Endothelial cell of umbilical vein (primary cell): ENCODE measurements around the gene MYOG. TPM values are rescaled to one million over a fixed set of nuclear protein-coding genes. Genes with fewer than 3 reads are reported as not detected.

Experiments used
- BruUV-seq: library from RNA; stranded (reverse); fragments of 400-500 nt; replicated peaks from 2 replicates; lab custom pipeline; 2021; lab: Mats Ljungman, UMichigan
- CTCF ChIA-PET: fragments of 300-600, 350-600 bp; sonication (Branson Sonifier 250); formaldehyde crosslinking; loops from one replicate; lab custom pipeline; 2021; ENCODE audit warnings: antibody characterized with exemption, inconsistent platforms; lab: Charles Lee
- POLR2A ChIA-PET: fragments of 300-600, 350-600 bp; sonication (Branson Sonifier 250); formaldehyde crosslinking; loops from one replicate; lab custom pipeline; 2021; ENCODE audit warnings: antibody characterized with exemption, inconsistent platforms; lab: Charles Lee
- DNase-seq: peaks from one replicate; pipeline ENCODE4 v3.0.0-alpha.2; 2011; ENCODE audit warnings: low read depth, low spot score
- FAIRE-seq: peaks from 2 replicates; lab custom pipeline; 2011; peaks lifted over from hg19 to GRCh38; lab: Jason Lieb, UNC
- H2AFZ ChIP-seq: 2 replicates; pipeline ENCODE4 v1.6.0; 2012; ENCODE audit warnings: low read depth, low read length, control low read depth, inconsistent platforms
- H3K27ac ChIP-seq: 2 replicates; pipeline ENCODE4 v1.5.1; 2011; ENCODE audit warnings: low read depth, mild to moderate bottlenecking, control low read depth, low read length, moderate library complexity; ENCODE audit not compliant: insufficient read depth
- H3K27me3 ChIP-seq, 2 experiments: 2 replicates each; pipeline versions ENCODE4 v1.6.0 to v1.6.1; 2011; ENCODE audit warnings: low read length in 2 of 2, mixed read lengths in 1 of 2; ENCODE audit not compliant: control insufficient read depth in 2 of 2, insufficient read depth in 2 of 2
- H3K36me3 ChIP-seq, 2 experiments: 2 replicates in 1 of 2; 3 replicates in 1 of 2; pipeline ENCODE4 v1.5.1; 2011; ENCODE audit warnings: low read length in 2 of 2, mild to moderate bottlenecking in 1 of 2, moderate library complexity in 1 of 2; ENCODE audit not compliant: control insufficient read depth in 2 of 2, insufficient read depth in 2 of 2; ENCODE audit errors: extremely low read depth in 1 of 2
- H3K4me1 ChIP-seq: 3 replicates; pipeline ENCODE4 v1.5.1; 2011; ENCODE audit warnings: mild to moderate bottlenecking, low read length; ENCODE audit not compliant: control insufficient read depth, insufficient read depth; ENCODE audit errors: extremely low read depth
- H3K4me2 ChIP-seq: 2 replicates; pipeline ENCODE4 v1.6.1; 2011; ENCODE audit warnings: low read length, control low read depth, mixed read lengths; ENCODE audit not compliant: insufficient read depth
- H3K4me3 ChIP-seq, 3 experiments: fragments of 200-600 bp in 1 of 3; sonication (generic), shearing (Covaris generic) in 1 of 3; replicated peaks in 1 of 3; 2 replicates each; pipeline ENCODE4 v1.5.1; 2011 to 2016; ENCODE audit warnings: control low read depth in 3 of 3, low read length in 3 of 3, mild to moderate bottlenecking in 2 of 3, inconsistent platforms in 1 of 3, low read depth in 1 of 3, moderate library complexity in 1 of 3; ENCODE audit not compliant: insufficient read depth in 1 of 3
- H3K79me2 ChIP-seq: 2 replicates; pipeline ENCODE4 v1.6.0; 2012; ENCODE audit warnings: low read length, inconsistent platforms; ENCODE audit not compliant: control insufficient read depth, insufficient read depth
- H3K9ac ChIP-seq: replicated peaks from 2 replicates; pipeline ENCODE3; 2011; ENCODE audit warnings: low read length, control low read depth; ENCODE audit not compliant: insufficient read depth; ENCODE audit errors: extremely low read depth
- H3K9me1 ChIP-seq: replicated peaks from 3 replicates; pipeline ENCODE4 v1.6.0; 2011; ENCODE audit warnings: mild to moderate bottlenecking, low read length; ENCODE audit not compliant: control insufficient read depth, insufficient read depth; ENCODE audit errors: extremely low read depth
- H3K9me3 ChIP-seq: replicated peaks from 2 replicates; pipeline ENCODE4 v1.5.1; 2012; ENCODE audit warnings: low read length, inconsistent platforms; ENCODE audit not compliant: control insufficient read depth, insufficient read depth
- H4K20me1 ChIP-seq: replicated peaks from 2 replicates; pipeline ENCODE3; 2011; ENCODE audit warnings: mild to moderate bottlenecking, low read length; ENCODE audit not compliant: control insufficient read depth, insufficient read depth; ENCODE audit errors: extremely low read depth
- CTCF ChIP-seq, 2 donors: IDR thresholded peaks; 1 replicate in 1 of 2; 2 replicates in 1 of 2; pipeline ENCODE4 v1.5.1; 2011; ENCODE audit warnings: low read length in 2 of 2, mild to moderate bottlenecking in 2 of 2, moderate library complexity in 2 of 2, control low read depth in 1 of 2, inconsistent platforms in 1 of 2, low read depth in 1 of 2; ENCODE audit not compliant: insufficient read depth in 1 of 2; ENCODE audit errors: extremely low read depth in 1 of 2
- EZH2 ChIP-seq: IDR thresholded peaks from 2 replicates; pipeline ENCODE4 v1.6.1; 2012; ENCODE audit warnings: borderline replicate concordance, low read depth, mild to moderate bottlenecking, moderate library complexity, low read length, inconsistent platforms; ENCODE audit not compliant: severe bottlenecking
- FOS ChIP-seq: IDR thresholded peaks from 2 replicates; pipeline ENCODE4 v1.6.1; 2011; ENCODE audit warnings: mild to moderate bottlenecking, low read length, moderate library complexity, borderline replicate concordance; ENCODE audit not compliant: insufficient read depth
- GATA2 ChIP-seq: IDR thresholded peaks from 2 replicates; pipeline ENCODE4 v1.7.0; 2011; ENCODE audit warnings: low read depth, mild to moderate bottlenecking, moderate library complexity, mixed read lengths, low read length; ENCODE audit not compliant: insufficient read length, insufficient read depth
- JUN ChIP-seq: IDR thresholded peaks from 2 replicates; pipeline ENCODE4 v1.6.1; 2011; ENCODE audit warnings: borderline replicate concordance, low read depth; ENCODE audit not compliant: insufficient read length, insufficient read depth
- MYC ChIP-seq: IDR thresholded peaks from one replicate; pipeline ENCODE4 v1.6.1; 2011; ENCODE audit warnings: mild to moderate bottlenecking, low read depth, low read length
- POLR2A ChIP-seq: IDR thresholded peaks from 2 replicates; pipeline ENCODE4 v1.6.1; 2012; ENCODE audit warnings: low read depth, mild to moderate bottlenecking, control low read depth, low read length
- POLR2AphosphoS5 ChIP-seq: IDR thresholded peaks from 2 replicates; pipeline ENCODE4 v1.6.1; 2012; ENCODE audit warnings: low read depth, mild to moderate bottlenecking, control low read depth, low read length, moderate library complexity; ENCODE audit not compliant: insufficient read depth
- dilution Hi-C: fragments of 300-500 bp; cut with MboI; formaldehyde crosslinking; loops from one replicate; pipeline ENCODE4 v1.15.0; 2019; ENCODE audit warnings: low sequenced_read_pairs; ENCODE audit not compliant: extremely low pct_ligation_motif_present
- intact Hi-C: fragments of 100-400 bp; cut with micrococcal nuclease; formaldehyde crosslinking; loops from one replicate; pipeline ENCODE4 v1.10.0; 2022
- polyA plus RNA-seq, 4 experiments: library from polyadenylated mRNA; depleted of rRNA in 3 of 4; stranded (reverse) in 3 of 4; unstranded in 1 of 4; fragments of >200 nt; gene quantifications; 2 replicates each; pipeline versions ENCODE4 v1.2.1 to v1.2.3, GENCODE V29; 2011 to 2012; ENCODE audit warnings: missing spikeins in 1 of 4
- total RNA-seq: library from RNA; stranded (reverse); gene quantifications from 2 replicates; pipeline ENCODE4 v1.2.3, GENCODE V29; 2021
- TF ChIP-seq, protein P1 (sequence below): IDR thresholded peaks from 2 replicates; pipeline ENCODE4 v1.6.1; 2011; ENCODE audit not compliant: insufficient read depth, insufficient read length

MYOG gene
- total and polyA plus RNA-seq, 2 donors (not counting 3 experiments of a cell fraction or from before 2014, with no cell fraction given), result not detected

DNA sequence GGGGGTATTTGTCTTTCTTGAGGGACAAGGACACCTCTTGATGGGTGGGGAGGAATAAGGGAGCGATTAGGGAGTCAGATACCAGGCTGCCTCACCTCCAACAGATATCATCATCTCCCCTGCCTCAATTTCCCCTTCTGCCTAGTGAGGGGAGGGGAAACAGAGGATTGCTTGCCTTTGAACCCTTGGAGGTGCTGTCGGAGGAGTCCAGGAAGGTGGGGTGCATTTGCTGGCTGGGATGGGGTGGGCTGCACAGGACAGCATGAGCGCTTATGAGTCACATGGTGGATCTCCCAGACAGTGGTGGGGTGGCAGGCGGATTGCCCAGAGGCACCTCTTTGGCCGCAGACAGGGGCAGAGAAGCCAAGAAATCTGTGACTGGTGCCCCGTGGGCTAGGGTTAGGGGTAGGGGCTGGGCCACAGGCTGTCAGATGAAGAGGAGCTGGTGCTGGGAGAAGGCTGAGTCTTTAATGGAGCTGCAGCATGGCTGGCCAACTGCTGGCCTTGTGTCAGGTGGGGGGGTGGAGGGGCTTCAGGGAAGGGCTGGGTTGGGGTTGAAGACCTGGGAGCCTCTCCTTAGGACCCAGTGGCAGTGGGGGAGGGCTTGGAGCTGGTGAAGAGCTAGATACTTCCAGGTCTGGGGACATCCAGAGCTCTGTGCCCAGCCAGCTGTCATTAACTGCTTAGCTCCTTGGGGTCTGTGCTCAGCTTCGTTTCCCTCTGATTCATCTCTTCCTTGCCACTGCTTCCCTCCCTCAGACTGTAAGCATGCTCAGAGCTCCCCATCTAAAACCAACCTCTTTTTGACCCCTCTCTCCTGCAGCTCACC, 34.7 kb upstream of the MYOG start:
- H3K9me3 ChIP-seq, result no peaks in the 10 kb centered on the region
- BruUV-seq, result no TSS peak
- no peaks in the 10 kb centered on the region for H3K4me1 ChIP-seq
- H3K9me1 ChIP-seq, result no peaks in the 10 kb centered on the region
- dilution Hi-C loops (no loop called here), intact Hi-C loops (no loop called here)
- H3K4me3 ChIP-seq, result no peak overlapping the region
- H3K36me3 ChIP-seq, result no peaks in the 10 kb centered on the region
- TF ChIP-seq POLR2AphosphoS5, result no peak
- no peak for TF ChIP-seq POLR2A
- no peak for TF ChIP-seq MYC
- TF ChIP-seq, protein P1, sequence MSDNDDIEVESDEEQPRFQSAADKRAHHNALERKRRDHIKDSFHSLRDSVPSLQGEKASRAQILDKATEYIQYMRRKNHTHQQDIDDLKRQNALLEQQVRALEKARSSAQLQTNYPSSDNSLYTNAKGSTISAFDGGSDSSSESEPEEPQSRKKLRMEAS, result no peak
- TF ChIP-seq GATA2, result no peak
- TF ChIP-seq CTCF (IDR thresholded peaks at IDR 0.05; ENCODE audit: extremely low read depth in 1 of 2, insufficient read depth in 1 of 2, low read depth in 1 of 2, low read length in 2 of 2), result no peak
- TF ChIP-seq FOS, result no peak
- TF ChIP-seq EZH2, result no peak
- no peak for TF ChIP-seq JUN
- no peak overlapping the region for H2AFZ ChIP-seq
- DNase-seq, result no peak
- peaks cover 24 to 38% of the 10 kb centered on the region in 2 experiments for H3K27me3 ChIP-seq
- POLR2A ChIA-PET, result no interaction called here
- H3K79me2 ChIP-seq, result no peaks in the 10 kb centered on the region
- no peak overlapping the region for H3K4me2 ChIP-seq
- CTCF ChIA-PET, result interaction anchor here (0.7 to 10.8 kb wide), 7 partner anchors 33 to 147 kb away, joined by 3 to 341 read pairs (median 6); no protein-coding TSS in a partner anchor
- no peak overlapping the region for H3K9ac ChIP-seq
- FAIRE-seq, result no peak
- H3K27ac ChIP-seq, result no peak overlapping the region
- no peaks in the 10 kb centered on the region for H4K20me1 ChIP-seq
